CD4-positive, alpha-beta T cell (primary cell): ENCODE measurements around the gene EIF5A. TPM values are rescaled to one million over a fixed set of nuclear protein-coding genes. Genes with fewer than 3 reads are reported as not detected.
A peak's percentile ranks its signal among the peaks of the same experiment; 100 is the strongest.

Source experiments
- ATAC-seq: fragments of 200-7000 bp; cut with Tn5 transposase; one replicate; pipeline ENCODE4 v1.10.0; 2022; ENCODE audit warnings: mild to moderate bottlenecking; ENCODE audit not compliant: poor library complexity
- CTCF ChIA-PET: fragments of 350-600 bp; sonication (Branson Sonifier 250); formaldehyde crosslinking; loops from one replicate; lab custom pipeline; 2021; ENCODE audit warnings: antibody characterized with exemption, inconsistent platforms; lab: Charles Lee
- POLR2A ChIA-PET: fragments of 350-600 bp; sonication (Branson Sonifier 250); formaldehyde crosslinking; loops from one replicate; lab custom pipeline; 2021; ENCODE audit warnings: antibody characterized with exemption, inconsistent platforms; lab: Charles Lee
- DNase-seq, 14 experiments: peaks; one replicate each; pipeline ENCODE4 v3.0.0-alpha.2; 2013 to 2020; ENCODE audit warnings: mixed read lengths in 2 of 14
- H3K27ac ChIP-seq, 2 donors: one replicate each; pipeline versions ENCODE4 v1.5.1 to v1.7.0; 2013; ENCODE audit warnings: low read length in 2 of 2, low read depth in 1 of 2, mild to moderate bottlenecking in 1 of 2
- H3K27me3 ChIP-seq, 2 experiments: 1 replicate in 1 of 2; 2 replicates in 1 of 2; pipeline versions ENCODE4 v1.6.1 to v1.7.0; 2013; ENCODE audit warnings: low read length in 2 of 2, control low read depth in 1 of 2, mild to moderate bottlenecking in 1 of 2, moderate library complexity in 1 of 2; ENCODE audit not compliant: insufficient read depth in 2 of 2, control insufficient read depth in 1 of 2
- H3K36me3 ChIP-seq: one replicate; pipeline ENCODE4 v1.6.1; 2013; ENCODE audit warnings: low read length, control low read depth; ENCODE audit not compliant: insufficient read depth
- H3K4me1 ChIP-seq: one replicate; pipeline ENCODE4 v1.6.1; 2013; ENCODE audit warnings: low read length, control low read depth; ENCODE audit not compliant: insufficient read depth
- H3K4me3 ChIP-seq: one replicate; pipeline ENCODE4 v1.5.1; 2013; ENCODE audit warnings: mild to moderate bottlenecking, low read length, moderate library complexity
- H3K9me3 ChIP-seq, 2 experiments: 1 replicate in 1 of 2; 2 replicates in 1 of 2; pipeline versions ENCODE4 v1.6.1 to v1.7.0; 2013; ENCODE audit warnings: low read length in 2 of 2, mild to moderate bottlenecking in 2 of 2, control low read depth in 1 of 2, moderate library complexity in 1 of 2; ENCODE audit not compliant: control insufficient read depth in 1 of 2, insufficient read depth in 1 of 2
- H3K27ac Mint-ChIP-seq: one replicate; pipeline ENCODE4 v1.8.0; 2020; ENCODE audit warnings: mixed read lengths
- H3K27me3 Mint-ChIP-seq: one replicate; pipeline ENCODE4 v1.8.0; 2021; ENCODE audit warnings: mixed read lengths
- H3K36me3 Mint-ChIP-seq: one replicate; pipeline ENCODE4 v1.8.0; 2021; ENCODE audit warnings: low read depth, mixed read lengths
- H3K4me1 Mint-ChIP-seq: one replicate; pipeline ENCODE4 v1.8.0; 2021; ENCODE audit warnings: low read depth, mixed read lengths
- H3K4me3 Mint-ChIP-seq: one replicate; pipeline ENCODE4 v1.8.0; 2020; ENCODE audit warnings: mild to moderate bottlenecking, mixed read lengths
- H3K9me3 Mint-ChIP-seq: one replicate; pipeline ENCODE4 v1.8.0; 2020; ENCODE audit warnings: mixed read lengths
- intact Hi-C, 2 experiments: fragments of 100-400 bp; cut with DNase I in 1 of 2; cut with micrococcal nuclease in 1 of 2; formaldehyde crosslinking; loops; one replicate each; pipeline versions ENCODE4 v1.15.1 to v1.9.0; 2023 to 2025; cut with DNase I, micrococcal nuclease
- total RNA-seq, 174 experiments: library from RNA in 2 of 174; stranded (reverse) in 2 of 174; gene quantifications; one replicate each; pipeline ENCODE4 v1.2.3 and lab custom pipeline; 2021 to 2026
- TF ChIP-seq, protein P1 (sequence below): fragments of 200-600 bp; IDR thresholded peaks from one replicate; pipeline ENCODE4 v1.8.0; 2022; ENCODE audit warnings: antibody characterized with exemption, mild to moderate bottlenecking

The EIF5A gene
- total RNA-seq, 2 experiments from 2014 or later = 471 to 480 TPM

DNA sequence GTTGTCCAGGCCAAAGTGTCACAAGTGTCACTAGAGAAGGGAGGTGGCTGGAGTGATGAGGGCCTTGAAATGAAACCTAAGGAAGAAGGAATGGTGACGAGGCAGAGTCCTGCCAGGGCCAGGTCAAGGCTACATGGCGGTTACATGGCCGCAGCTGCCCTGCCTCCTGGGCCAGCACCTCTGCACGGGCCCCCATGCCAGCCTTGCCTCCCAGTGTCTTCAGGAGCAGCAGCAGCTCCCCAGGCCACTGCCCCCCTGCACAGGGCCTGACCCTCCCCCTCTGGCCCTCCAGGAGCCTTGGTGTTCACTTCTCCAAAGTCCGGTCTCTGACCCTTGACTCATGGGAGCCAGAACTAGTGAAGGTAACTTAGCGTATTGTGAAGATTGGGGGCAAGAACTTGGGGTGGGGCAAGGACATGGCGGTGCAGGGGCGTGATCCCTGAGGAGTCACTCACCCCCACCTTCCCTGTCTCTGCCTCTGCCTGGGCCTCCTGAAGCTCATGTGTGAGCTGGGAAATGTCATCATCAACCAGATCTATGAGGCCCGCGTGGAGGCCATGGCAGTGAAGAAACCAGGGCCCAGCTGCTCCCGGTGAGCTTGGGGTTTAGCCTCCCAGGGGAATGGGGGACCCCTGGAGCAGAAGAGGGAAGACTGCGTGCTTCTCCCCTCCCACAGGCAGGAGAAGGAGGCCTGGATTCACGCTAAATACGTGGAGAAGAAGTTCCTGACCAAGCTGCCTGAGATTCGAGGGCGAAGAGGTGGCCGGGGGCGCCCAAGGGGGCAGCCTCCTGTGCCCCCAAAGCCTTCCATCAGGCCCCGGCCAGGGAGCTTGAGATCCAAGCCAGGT is 40.4 kb downstream of the EIF5A start:
- DNase-seq (no peak), ATAC-seq (no peak)
- Histone ChIP-seq H3K36me3 (peaks cover 75% of the 10 kb centered on the region), H3K9me3 (no peaks in the 10 kb centered on the region), H3K4me3 (no peak overlapping the region), H3K4me1 (peaks cover 49% of the 10 kb centered on the region), H3K27me3 (no peaks in the 10 kb centered on the region), H3K27ac (no peak overlapping the region)
- Mint-ChIP-seq H3K4me1 (peaks cover 35% of the 10 kb centered on the region), H3K27ac (peak overlapping the region; percentile 49), H3K4me3 (no peak overlapping the region), H3K36me3 (peaks cover 77% of the 10 kb centered on the region), H3K9me3 (no peaks in the 10 kb centered on the region), H3K27me3 (no peaks in the 10 kb centered on the region)
- ChIA-PET CTCF (interaction anchor here (1.0 kb wide), 1 partner anchor 8 kb away, joined by 3 read pairs; no protein-coding TSS in a partner anchor), POLR2A (interaction anchor here (1.1 to 5.6 kb wide), 4 partner anchors 11 to 34 kb away, joined by 3 to 96 read pairs (median 6); partner anchors contain the start of genes ACAP1, GPS2 and NEURL4)
- TF ChIP-seq, protein P1, sequence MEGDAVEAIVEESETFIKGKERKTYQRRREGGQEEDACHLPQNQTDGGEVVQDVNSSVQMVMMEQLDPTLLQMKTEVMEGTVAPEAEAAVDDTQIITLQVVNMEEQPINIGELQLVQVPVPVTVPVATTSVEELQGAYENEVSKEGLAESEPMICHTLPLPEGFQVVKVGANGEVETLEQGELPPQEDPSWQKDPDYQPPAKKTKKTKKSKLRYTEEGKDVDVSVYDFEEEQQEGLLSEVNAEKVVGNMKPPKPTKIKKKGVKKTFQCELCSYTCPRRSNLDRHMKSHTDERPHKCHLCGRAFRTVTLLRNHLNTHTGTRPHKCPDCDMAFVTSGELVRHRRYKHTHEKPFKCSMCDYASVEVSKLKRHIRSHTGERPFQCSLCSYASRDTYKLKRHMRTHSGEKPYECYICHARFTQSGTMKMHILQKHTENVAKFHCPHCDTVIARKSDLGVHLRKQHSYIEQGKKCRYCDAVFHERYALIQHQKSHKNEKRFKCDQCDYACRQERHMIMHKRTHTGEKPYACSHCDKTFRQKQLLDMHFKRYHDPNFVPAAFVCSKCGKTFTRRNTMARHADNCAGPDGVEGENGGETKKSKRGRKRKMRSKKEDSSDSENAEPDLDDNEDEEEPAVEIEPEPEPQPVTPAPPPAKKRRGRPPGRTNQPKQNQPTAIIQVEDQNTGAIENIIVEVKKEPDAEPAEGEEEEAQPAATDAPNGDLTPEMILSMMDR = no peak
- intact Hi-C loops = loop anchor here in 1 of 2 experiments (2.0 kb wide), 1 partner anchor 23 kb away; no protein-coding TSS in a partner anchor

DNA sequence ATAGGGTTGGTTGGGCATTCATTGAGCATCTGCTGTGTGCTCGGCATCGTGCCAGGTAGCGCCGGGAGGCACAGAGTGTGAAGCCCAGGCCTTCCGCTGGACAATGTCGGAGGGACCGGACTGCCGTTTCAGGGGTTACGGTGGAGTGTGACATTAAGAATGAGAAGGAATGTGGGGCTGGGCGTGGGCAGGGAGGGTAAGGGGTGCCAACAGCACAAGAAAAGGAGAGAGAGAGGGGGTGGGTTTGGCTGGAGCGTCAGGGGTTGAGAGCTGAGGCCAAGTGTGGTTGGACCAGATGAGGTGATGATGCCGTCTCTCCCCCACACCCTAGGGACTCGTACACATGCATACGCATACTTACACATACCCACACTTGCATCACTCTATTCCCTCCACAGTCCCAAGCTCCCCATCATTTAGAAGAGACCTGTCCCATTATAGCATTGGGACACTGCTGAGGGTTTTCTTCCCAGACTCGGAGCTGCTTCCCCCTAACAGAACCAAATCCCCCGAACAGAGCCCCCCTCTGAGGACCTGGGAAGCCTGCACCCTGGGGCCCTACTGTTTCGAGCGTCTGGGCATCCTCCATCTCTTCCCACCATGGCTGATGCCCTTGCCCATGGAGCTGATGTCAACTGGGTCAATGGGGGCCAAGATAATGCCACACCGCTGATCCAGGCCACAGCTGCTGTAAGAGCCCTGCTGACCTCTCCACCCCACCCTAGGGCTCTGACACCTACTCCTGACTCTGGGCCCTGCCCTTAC is 41.2 kb downstream of the EIF5A start:
- DNase-seq = peak in 1 of 14 experiments; percentile 26
- H3K4me3 Mint-ChIP-seq = peak overlapping the region; percentile 15
- no peaks in the 10 kb centered on the region for H3K9me3 ChIP-seq
- intact Hi-C loops = no loop called here
- H3K9me3 Mint-ChIP-seq = no peaks in the 10 kb centered on the region
- H3K36me3 ChIP-seq = peaks cover 67% of the 10 kb centered on the region
- no peaks in the 10 kb centered on the region for H3K27me3 ChIP-seq
- ChIA-PET CTCF (interaction anchor here (1.0 to 1.8 kb wide), 3 partner anchors 7 to 88 kb away, joined by 3 to 4 read pairs (median 4); no protein-coding TSS in a partner anchor), POLR2A (interaction anchor here (1.3 to 5.6 kb wide), 6 partner anchors 12 to 86 kb away, joined by 4 to 96 read pairs (median 6); partner anchors contain the start of genes ACAP1, GPS2, NEURL4 and TMEM102)
- peaks cover 69% of the 10 kb centered on the region for H3K36me3 Mint-ChIP-seq
- TF ChIP-seq, protein P1 = no peak
- peaks cover 52% of the 10 kb centered on the region for H3K4me1 ChIP-seq
- peaks cover 38% of the 10 kb centered on the region for H3K4me1 Mint-ChIP-seq
- no peak overlapping the region for H3K4me3 ChIP-seq
- no peak overlapping the region for H3K27ac ChIP-seq
- H3K27ac Mint-ChIP-seq = peak overlapping the region; percentile 69
- no peaks in the 10 kb centered on the region for H3K27me3 Mint-ChIP-seq
- ATAC-seq = no peak
